HL-60 (cell line): ENCODE results near the gene TLR9.
A peak's percentile ranks its signal among the peaks of the same experiment; 100 is the strongest.

Experiments
- DNase-seq, 2 experiments: peaks; one replicate each; pipeline ENCODE4 v3.0.0-alpha.2; 2010 to 2020; ENCODE audit warnings: low read depth in 1 of 2, low spot score in 1 of 2
- H3K27ac ChIP-seq: fragments of 250-450 bp; sonication (Bioruptor Pico); replicated peaks from 2 replicates; pipeline ENCODE4 v1.5.1; 2020; ENCODE audit warnings: mild to moderate bottlenecking, moderate library complexity
- H3K27me3 ChIP-seq: fragments of 250-450 bp; sonication (Bioruptor Pico); 2 replicates; pipeline ENCODE4 v1.5.1; 2021; ENCODE audit warnings: mild to moderate bottlenecking, moderate library complexity; ENCODE audit not compliant: insufficient read depth, poor library complexity, severe bottlenecking
- H3K4me3 ChIP-seq: replicated peaks from 2 replicates; pipeline ENCODE4 v1.5.1; 2011; ENCODE audit warnings: mild to moderate bottlenecking, control low read depth, low read length; ENCODE audit not compliant: insufficient read depth
- GABPA ChIP-seq: IDR thresholded peaks from 2 replicates; pipeline ENCODE4 v1.6.1; 2012; ENCODE audit warnings: low read depth
- POLR2AphosphoS5 ChIP-seq: IDR thresholded peaks from 2 replicates; pipeline ENCODE4 v1.6.1; 2012; ENCODE audit warnings: low read depth
- SPI1 ChIP-seq: IDR thresholded peaks from 2 replicates; pipeline ENCODE4 v1.6.1; 2012; ENCODE audit warnings: low read depth, mild to moderate bottlenecking, borderline replicate concordance
- TF ChIP-seq, protein P1 (sequence below): IDR thresholded peaks from 2 replicates; pipeline ENCODE4 v1.6.1; 2012; ENCODE audit warnings: low read depth; ENCODE audit not compliant: insufficient replicate concordance
- TF ChIP-seq, protein P2 (sequence below): IDR thresholded peaks from one replicate; pipeline ENCODE4 v1.5.1; 2011; ENCODE audit warnings: low read length, control low read depth, inconsistent platforms; ENCODE audit not compliant: insufficient read depth

TLR9 gene

DNA sequence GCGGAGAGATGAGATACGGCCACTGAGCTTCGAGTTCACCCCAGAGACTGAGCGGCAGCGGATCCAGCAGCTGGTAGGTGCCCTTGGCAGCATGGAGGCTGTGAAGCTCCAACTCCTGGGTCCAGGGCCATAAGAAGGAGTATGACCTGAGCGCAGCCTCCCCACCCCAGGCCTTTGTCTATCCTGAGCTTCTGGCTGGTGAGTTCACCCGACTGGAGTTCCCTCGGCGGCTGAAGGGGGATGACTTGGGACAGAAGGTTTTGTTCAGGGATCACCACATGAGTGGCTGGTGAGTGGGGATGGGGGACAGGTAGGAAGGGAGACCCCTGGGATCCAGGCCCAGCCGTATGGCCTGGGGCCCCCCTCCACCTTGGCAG lies 22.7 kb upstream of the TLR9 start:
- Histone ChIP-seq H3K27ac (no peak overlapping the region), H3K4me3 (no peak overlapping the region), H3K27me3 (no peaks in the 10 kb centered on the region)
- no peak for DNase-seq
- TF ChIP-seq, protein P1, sequence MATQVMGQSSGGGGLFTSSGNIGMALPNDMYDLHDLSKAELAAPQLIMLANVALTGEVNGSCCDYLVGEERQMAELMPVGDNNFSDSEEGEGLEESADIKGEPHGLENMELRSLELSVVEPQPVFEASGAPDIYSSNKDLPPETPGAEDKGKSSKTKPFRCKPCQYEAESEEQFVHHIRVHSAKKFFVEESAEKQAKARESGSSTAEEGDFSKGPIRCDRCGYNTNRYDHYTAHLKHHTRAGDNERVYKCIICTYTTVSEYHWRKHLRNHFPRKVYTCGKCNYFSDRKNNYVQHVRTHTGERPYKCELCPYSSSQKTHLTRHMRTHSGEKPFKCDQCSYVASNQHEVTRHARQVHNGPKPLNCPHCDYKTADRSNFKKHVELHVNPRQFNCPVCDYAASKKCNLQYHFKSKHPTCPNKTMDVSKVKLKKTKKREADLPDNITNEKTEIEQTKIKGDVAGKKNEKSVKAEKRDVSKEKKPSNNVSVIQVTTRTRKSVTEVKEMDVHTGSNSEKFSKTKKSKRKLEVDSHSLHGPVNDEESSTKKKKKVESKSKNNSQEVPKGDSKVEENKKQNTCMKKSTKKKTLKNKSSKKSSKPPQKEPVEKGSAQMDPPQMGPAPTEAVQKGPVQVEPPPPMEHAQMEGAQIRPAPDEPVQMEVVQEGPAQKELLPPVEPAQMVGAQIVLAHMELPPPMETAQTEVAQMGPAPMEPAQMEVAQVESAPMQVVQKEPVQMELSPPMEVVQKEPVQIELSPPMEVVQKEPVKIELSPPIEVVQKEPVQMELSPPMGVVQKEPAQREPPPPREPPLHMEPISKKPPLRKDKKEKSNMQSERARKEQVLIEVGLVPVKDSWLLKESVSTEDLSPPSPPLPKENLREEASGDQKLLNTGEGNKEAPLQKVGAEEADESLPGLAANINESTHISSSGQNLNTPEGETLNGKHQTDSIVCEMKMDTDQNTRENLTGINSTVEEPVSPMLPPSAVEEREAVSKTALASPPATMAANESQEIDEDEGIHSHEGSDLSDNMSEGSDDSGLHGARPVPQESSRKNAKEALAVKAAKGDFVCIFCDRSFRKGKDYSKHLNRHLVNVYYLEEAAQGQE = no peak
- TF ChIP-seq POLR2AphosphoS5 = no peak
- TF ChIP-seq GABPA = no peak
- TF ChIP-seq SPI1 = no peak
- TF ChIP-seq, protein P2, sequence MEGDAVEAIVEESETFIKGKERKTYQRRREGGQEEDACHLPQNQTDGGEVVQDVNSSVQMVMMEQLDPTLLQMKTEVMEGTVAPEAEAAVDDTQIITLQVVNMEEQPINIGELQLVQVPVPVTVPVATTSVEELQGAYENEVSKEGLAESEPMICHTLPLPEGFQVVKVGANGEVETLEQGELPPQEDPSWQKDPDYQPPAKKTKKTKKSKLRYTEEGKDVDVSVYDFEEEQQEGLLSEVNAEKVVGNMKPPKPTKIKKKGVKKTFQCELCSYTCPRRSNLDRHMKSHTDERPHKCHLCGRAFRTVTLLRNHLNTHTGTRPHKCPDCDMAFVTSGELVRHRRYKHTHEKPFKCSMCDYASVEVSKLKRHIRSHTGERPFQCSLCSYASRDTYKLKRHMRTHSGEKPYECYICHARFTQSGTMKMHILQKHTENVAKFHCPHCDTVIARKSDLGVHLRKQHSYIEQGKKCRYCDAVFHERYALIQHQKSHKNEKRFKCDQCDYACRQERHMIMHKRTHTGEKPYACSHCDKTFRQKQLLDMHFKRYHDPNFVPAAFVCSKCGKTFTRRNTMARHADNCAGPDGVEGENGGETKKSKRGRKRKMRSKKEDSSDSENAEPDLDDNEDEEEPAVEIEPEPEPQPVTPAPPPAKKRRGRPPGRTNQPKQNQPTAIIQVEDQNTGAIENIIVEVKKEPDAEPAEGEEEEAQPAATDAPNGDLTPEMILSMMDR = no peak

DNA sequence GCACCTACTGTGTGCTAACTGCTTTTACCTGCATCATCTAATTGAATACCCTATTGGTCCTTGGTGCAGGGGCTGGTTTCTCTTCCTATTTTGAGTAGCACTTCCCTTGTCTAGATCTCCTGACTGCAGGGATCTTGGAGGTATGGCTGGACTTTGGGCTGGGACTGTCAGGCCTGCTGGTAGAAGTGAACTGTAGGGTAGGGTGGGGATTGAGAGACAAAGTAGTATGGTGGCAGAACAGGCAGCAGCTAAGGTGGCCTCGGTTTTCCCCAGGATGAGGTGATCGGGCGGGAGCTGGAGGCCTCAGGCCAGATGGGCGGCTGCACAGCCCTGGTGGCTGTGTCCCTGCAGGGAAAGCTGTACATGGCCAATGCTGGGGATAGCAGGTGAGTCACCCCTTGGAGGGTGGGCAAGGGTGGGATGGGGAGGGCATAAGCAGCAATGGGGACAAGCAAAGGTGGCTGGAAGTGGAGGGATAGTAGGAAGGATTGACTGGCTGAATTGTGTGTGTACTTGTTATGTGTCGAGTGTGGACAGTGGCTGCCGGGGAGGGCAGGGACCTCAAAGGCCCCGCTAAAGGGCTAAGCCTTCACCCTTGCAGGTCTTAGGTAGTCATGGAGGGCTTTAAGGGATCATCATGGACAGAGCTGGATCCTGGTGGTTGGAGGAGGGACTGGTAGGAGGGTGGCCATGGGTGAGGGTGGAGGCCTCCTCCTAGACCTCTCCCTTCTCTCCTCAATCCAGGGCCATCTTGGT lies 22.1 kb upstream of the TLR9 start:
- no peak for TF ChIP-seq SPI1
- no peak for TF ChIP-seq POLR2AphosphoS5
- TF ChIP-seq, protein P1 = no peak
- TF ChIP-seq GABPA = no peak
- TF ChIP-seq, protein P2 = no peak
- H3K27ac ChIP-seq = no peak overlapping the region
- no peaks in the 10 kb centered on the region for H3K27me3 ChIP-seq
- H3K4me3 ChIP-seq = no peak overlapping the region
- no peak for DNase-seq

DNA sequence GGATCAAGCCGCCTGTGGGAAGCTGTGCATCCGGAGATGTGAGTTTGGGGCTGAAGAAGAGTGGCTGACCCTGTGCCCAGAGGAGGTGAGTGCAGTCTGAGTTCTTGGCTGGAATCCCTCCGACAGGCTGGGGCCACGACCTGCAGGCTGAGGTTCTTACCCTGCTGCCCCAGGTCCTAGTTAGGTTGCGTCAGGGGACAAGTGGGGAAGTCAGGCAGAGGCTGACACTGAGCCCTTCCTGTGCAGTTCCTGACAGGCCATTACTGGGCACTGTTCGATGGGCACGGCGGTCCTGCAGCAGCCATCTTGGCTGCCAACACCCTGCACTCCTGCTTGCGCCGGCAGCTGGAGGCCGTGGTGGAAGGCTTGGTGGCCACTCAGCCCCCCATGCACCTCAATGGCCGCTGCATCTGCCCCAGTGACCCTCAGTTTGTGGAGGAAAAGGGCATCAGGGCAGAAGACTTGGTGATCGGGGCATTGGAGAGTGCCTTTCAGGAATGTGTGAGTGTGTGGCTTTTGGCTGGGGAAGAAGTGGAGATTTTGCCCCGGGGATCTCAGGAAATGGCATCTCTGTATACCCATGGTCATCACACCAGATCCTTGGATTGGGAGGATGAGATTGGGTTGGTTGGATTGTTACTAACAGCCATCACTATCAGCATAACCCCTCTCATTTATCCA lies 21.4 kb upstream of the TLR9 start:
- no peak overlapping the region for H3K4me3 ChIP-seq
- H3K27me3 ChIP-seq = no peaks in the 10 kb centered on the region
- peak in 1 of 2 experiments; percentile 66 for DNase-seq
- H3K27ac ChIP-seq = no peak overlapping the region
- TF ChIP-seq, protein P2 = no peak
- TF ChIP-seq, protein P1 = no peak
- TF ChIP-seq GABPA = no peak
- TF ChIP-seq SPI1 = peak; percentile 59; the same call in 1 of the 2 replicates
